Measurements from ENCODE around the gene ADAM29. TPM values are rescaled to one million over a fixed set of nuclear protein-coding genes. Genes with fewer than 3 reads are reported as not detected.
"Not testable (repeated sequence)": the region's sequence is repeated elsewhere in the genome, so short reads cannot be mapped to it uniquely, and the experiment has no call there.

The ADAM29 gene
- not detected for total RNA-seq
- long read RNA-seq, result 0 reads

- Histone ChIP-seq H3K9me3 (no peaks in the 10 kb centered on the region), H3K27ac (no peak within 1 kb of the TSS), H3K36me3 (no peaks in the 10 kb centered on the region), H3K4me3 (no peak within 1 kb of the TSS), H3K4me1 (no peaks in the 10 kb centered on the region), H3K27me3 (no peaks in the 10 kb centered on the region)
- WGBS (ENCODE audit: insufficient coverage, low coverage, low lambda C conversion rate, missing lambda C conversion rate), result 73% methylated on average over 5 of the region's 5 CpGs
- TF ChIP-seq POLR2A (IDR thresholded peaks at IDR 0.05) (no peak), CTCF (IDR thresholded peaks at IDR 0.05) (no peak)
- intact Hi-C loops (cut with DNase I), result no loop called here
- ATAC-seq (no peak), DNase-seq (no peak)
Observed at GRCh38 chr4:174918058-174918457, at the start of gene ADAM29. ADAM29 (plus strand) TSS chr4:174918358; CDS start chr4:174975526, 57,168 bp downstream.

GRCh38 chr4:174869339-174869738 lies 48.8 kb upstream of the ADAM29 start:
- Histone ChIP-seq H3K27me3 (no peaks in the 10 kb centered on the region), H3K27ac (no peak overlapping the region), H3K36me3 (no peaks in the 10 kb centered on the region), H3K4me3 (no peak overlapping the region), H3K4me1 (no peaks in the 10 kb centered on the region), H3K9me3 (no peaks in the 10 kb centered on the region)
- TF ChIP-seq POLR2A (IDR thresholded peaks at IDR 0.05), result no peak
- no peak for TF ChIP-seq CTCF (IDR thresholded peaks at IDR 0.05)
- ATAC-seq (no peak), DNase-seq (no peak)
- WGBS (ENCODE audit: insufficient coverage, low coverage, low lambda C conversion rate, missing lambda C conversion rate), result 33% methylated on average over 3 of the region's 3 CpGs
- intact Hi-C loops (cut with DNase I), result no loop called here

- Histone ChIP-seq H3K4me3 (no peak overlapping the region), H3K27me3 (no peaks in the 10 kb centered on the region), H3K27ac (no peak overlapping the region), H3K4me1 (no peaks in the 10 kb centered on the region), H3K9me3 (no peaks in the 10 kb centered on the region), H3K36me3 (no peaks in the 10 kb centered on the region)
- 6% methylated on average over 2 of the region's 2 CpGs for WGBS (ENCODE audit: insufficient coverage, low coverage, low lambda C conversion rate, missing lambda C conversion rate)
- TF ChIP-seq CTCF (IDR thresholded peaks at IDR 0.05), result no peak
- TF ChIP-seq POLR2A (IDR thresholded peaks at IDR 0.05), result no peak
- DNase-seq (no peak), ATAC-seq (peak; percentile 40 to 74 (median 52))
- intact Hi-C loops (cut with DNase I), result no loop called here
Observed at GRCh38 chr4:174870311-174870710, 47.8 kb upstream of the ADAM29 start.

- TF ChIP-seq CTCF (IDR thresholded peaks at IDR 0.05) (no peak), POLR2A (IDR thresholded peaks at IDR 0.05) (no peak)
- Histone ChIP-seq H3K9me3 (no peaks in the 10 kb centered on the region), H3K36me3 (no peaks in the 10 kb centered on the region), H3K4me1 (no peaks in the 10 kb centered on the region), H3K27ac (no peak overlapping the region), H3K27me3 (no peaks in the 10 kb centered on the region), H3K4me3 (no peak overlapping the region)
- no peak for ATAC-seq
- DNase-seq, result no peak
- intact Hi-C loops (cut with DNase I), result no loop called here
Observed at GRCh38 chr4:174871407-174871806, 46.8 kb upstream of the ADAM29 start.

GRCh38 chr4:174873146-174873545 lies 45.0 kb upstream of the ADAM29 start:
- WGBS (ENCODE audit: insufficient coverage, low coverage, low lambda C conversion rate, missing lambda C conversion rate), result 56% methylated on average over 3 of the region's 4 CpGs
- H3K27ac ChIP-seq; intact Hi-C loops (cut with DNase I); H3K36me3 ChIP-seq; H3K9me3 ChIP-seq; DNase-seq; H3K27me3 ChIP-seq; H3K4me3 ChIP-seq; H3K4me1 ChIP-seq: not testable (repeated sequence)
- peak in 2 of 4 donors; percentile 44 to 59 for ATAC-seq
